Transverse colon (tissue), 4 donors: ENCODE measurements around the gene PPFIBP2. TPM values are rescaled to one million over a fixed set of nuclear protein-coding genes. Genes with fewer than 3 reads are reported as not detected.

ENCODE experiments used
- DNase-seq: peaks from one replicate; pipeline ENCODE4 v3.0.0-alpha.2; 2019
- H3K27ac ChIP-seq, 4 donors: fragments of 200-600 bp; sonication (generic); 2 replicates each; pipeline ENCODE4 v1.5.1; 2016 to 2018; ENCODE audit warnings: inconsistent platforms in 4 of 4
- H3K27me3 ChIP-seq: fragments of 200-600 bp; sonication (generic); 2 replicates; pipeline ENCODE4 v1.5.1; 2017; ENCODE audit warnings: inconsistent platforms
- H3K36me3 ChIP-seq, 4 donors: fragments of 200-600 bp; sonication (generic); 2 replicates each; pipeline ENCODE4 v1.5.1; 2017 to 2019; ENCODE audit warnings: inconsistent platforms in 4 of 4
- H3K4me1 ChIP-seq, 4 donors: fragments of 200-600 bp; sonication (generic); 2 replicates each; pipeline ENCODE4 v1.5.1; 2017 to 2020; ENCODE audit warnings: inconsistent platforms in 4 of 4
- H3K4me3 ChIP-seq, 4 donors: fragments of 200-600 bp; sonication (generic); 1 replicate in 1 of 4; 2 replicates in 3 of 4; pipeline versions ENCODE4 v1.5.1 to v1.6.1; 2017 to 2019; ENCODE audit warnings: inconsistent platforms in 4 of 4
- H3K9me3 ChIP-seq, 2 donors: fragments of 200-600 bp; sonication (generic); 2 replicates each; pipeline ENCODE4 v1.5.1; 2017 to 2019; ENCODE audit warnings: inconsistent platforms in 2 of 2
- CTCF ChIP-seq, 5 experiments: fragments of 200-600 bp in 3 of 5; fragments of 450-650 bp in 2 of 5; sonication (generic) in 3 of 5; IDR thresholded peaks; 1 replicate in 2 of 5; 2 replicates in 3 of 5; pipeline ENCODE4 v1.5.1; 2016 to 2017; ENCODE audit warnings: antibody characterized with exemption in 5 of 5, inconsistent platforms in 3 of 5, mild to moderate bottlenecking in 2 of 5, moderate library complexity in 1 of 5
- EP300 ChIP-seq: sonication (generic); formaldehyde crosslinking; IDR thresholded peaks from one replicate; pipeline ENCODE4 v1.6.1; 2017; ENCODE audit warnings: antibody characterized with exemption, low read depth
- POLR2A ChIP-seq: fragments of 450-650 bp; IDR thresholded peaks from one replicate; pipeline ENCODE4 v1.6.1; 2016; ENCODE audit warnings: antibody characterized with exemption, mild to moderate bottlenecking, moderate library complexity
- POLR2AphosphoS5 ChIP-seq, 3 donors: sonication (generic); formaldehyde crosslinking; IDR thresholded peaks; one replicate each; pipeline ENCODE4 v1.6.1; 2016; ENCODE audit warnings: antibody characterized with exemption in 3 of 3
- WGBS, 2 donors: methylation state at CpG; one replicate each; pipeline ENCODE4 v1.1.5; 2018; ENCODE audit warnings: low coverage in 1 of 2; 5-methylcytosine and 5-hydroxymethylcytosine counted together
- in situ Hi-C, 4 donors: fragments of 200-750 bp; cut with MboI; loops; one replicate each; pipeline versions ENCODE4 v1.15.0 to v1.15.1; 2017; ENCODE audit warnings: low sequenced_read_pairs in 3 of 4, low pct_ligation_motif_present in 1 of 4, low pct_unique_long_range_greater_than_20kb in 1 of 4
- intact Hi-C: fragments of 100-400 bp; cut with DNase I; formaldehyde crosslinking; loops from one replicate; pipeline ENCODE4 v1.15.1; 2023; ENCODE audit warnings: low total_unique reads
- total RNA-seq, 4 donors: library from RNA; depleted of rRNA; stranded (reverse); fragments of >200 nt; gene quantifications; one replicate each; pipeline ENCODE4 v1.1.0, GENCODE V29; 2016

The PPFIBP2 gene
- total RNA-seq, 4 donors from 2014 or later, result 36.0 to 257 (median 83.3) TPM

GRCh38 chr11:7547687-7548086, 33.9 kb downstream of the PPFIBP2 start:
- no peak for DNase-seq
- Histone ChIP-seq H3K27me3 (no peaks in the 10 kb centered on the region), H3K9me3 (no peaks in the 10 kb centered on the region), H3K4me1 (peaks cover 0 to 6% (median 0%) of the 10 kb centered on the region in 4 donors), H3K4me3 (no peak overlapping the region), H3K36me3 (no peaks in the 10 kb centered on the region), H3K27ac (no peak overlapping the region)
- intact Hi-C loops, result no loop called here
- 83 to 88% methylated on average over 4 of the region's 4 CpGs for WGBS, 2 donors
- no peak for TF ChIP-seq CTCF (IDR thresholded peaks at IDR 0.05)
- no peak for TF ChIP-seq POLR2AphosphoS5 (IDR thresholded peaks at IDR 0.05)
- no peak for TF ChIP-seq EP300
- no peak for TF ChIP-seq POLR2A
- in situ Hi-C loops, result no loop called here

- peak; percentile 66 for DNase-seq
- TF ChIP-seq CTCF (IDR thresholded peaks at IDR 0.05) (peak; percentile 38 to 68 (median 52)), EP300 (no peak)
- Histone ChIP-seq H3K4me1 (peaks cover 0 to 16% (median 4%) of the 10 kb centered on the region in 4 donors), H3K27ac (no peak overlapping the region), H3K27me3 (no peaks in the 10 kb centered on the region), H3K9me3 (no peaks in the 10 kb centered on the region), H3K4me3 (no peak overlapping the region), H3K36me3 (no peaks in the 10 kb centered on the region)
- 40 to 61% methylated on average over 1 to 7 of the region's 7 CpGs for WGBS, 2 donors
- in situ Hi-C loops (no loop called here), intact Hi-C loops (no loop called here)
Measured at GRCh38 chr11:7548659-7549274, 35.0 kb downstream of the PPFIBP2 start.

- H3K36me3 ChIP-seq, result no peaks in the 10 kb centered on the region
- no peaks in the 10 kb centered on the region for H3K9me3 ChIP-seq
- no peak overlapping the region for H3K27ac ChIP-seq
- peaks cover 0 to 25% (median 8%) of the 10 kb centered on the region in 4 donors for H3K4me1 ChIP-seq
- WGBS, 2 donors, result 62% methylated on average over 4 of the region's 4 CpGs; no CpG with 5 or more reads in 1 of the 2 donors
- H3K27me3 ChIP-seq, result no peaks in the 10 kb centered on the region
- no peak for DNase-seq
- TF ChIP-seq POLR2A (no peak), POLR2AphosphoS5 (IDR thresholded peaks at IDR 0.05) (no peak), EP300 (no peak), CTCF (IDR thresholded peaks at IDR 0.05) (no peak)
- H3K4me3 ChIP-seq, result no peak overlapping the region
- in situ Hi-C loops (loop anchor here in 2 of 4 donors (25.0 kb wide), 1 partner anchor 113 kb away; the partner anchor contains the start of gene CYB5R2 (in 2 of the 2)), intact Hi-C loops (no loop called here)
Measured at GRCh38 chr11:7549681-7550080, 35.9 kb downstream of the PPFIBP2 start.

GRCh38 chr11:7551571-7551970, 37.8 kb downstream of the PPFIBP2 start:
- WGBS, 2 donors, result 71 to 94% methylated on average over 1 of the region's 1 CpG
- H3K27ac ChIP-seq, result no peak overlapping the region
- H3K36me3 ChIP-seq, result no peaks in the 10 kb centered on the region
- no peak for TF ChIP-seq POLR2AphosphoS5 (IDR thresholded peaks at IDR 0.05)
- TF ChIP-seq EP300, result no peak
- no peak for TF ChIP-seq POLR2A
- no peak for TF ChIP-seq CTCF (IDR thresholded peaks at IDR 0.05)
- no peaks in the 10 kb centered on the region for H3K9me3 ChIP-seq
- no peaks in the 10 kb centered on the region for H3K27me3 ChIP-seq
- in situ Hi-C loops (loop anchor here in 2 of 4 donors (25.0 kb wide), 1 partner anchor 111 kb away; the partner anchor contains the start of gene CYB5R2 (in 2 of the 2)), intact Hi-C loops (no loop called here)
- H3K4me1 ChIP-seq, result peaks cover 5 to 41% (median 20%) of the 10 kb centered on the region in 4 donors
- no peak for DNase-seq
- no peak overlapping the region for H3K4me3 ChIP-seq
